HUES48 (cell line): ENCODE data around the gene GALNT17.
A peak's percentile ranks its signal among the peaks of the same experiment; 100 is the strongest.

Experiments used
- H3K27ac ChIP-seq: one replicate; pipeline ENCODE4 v1.7.0; 2013; ENCODE audit warnings: low read depth, low read length, inconsistent platforms
- H3K27me3 ChIP-seq: 2 replicates; pipeline ENCODE4 v1.6.1; 2013; ENCODE audit warnings: mild to moderate bottlenecking, low read length; ENCODE audit not compliant: control insufficient read depth, insufficient read depth
- H3K36me3 ChIP-seq: 2 replicates; pipeline ENCODE4 v1.6.1; 2013; ENCODE audit warnings: low read length; ENCODE audit not compliant: control insufficient read depth, insufficient read depth
- H3K4me1 ChIP-seq: 2 replicates; pipeline ENCODE4 v1.6.1; 2013; ENCODE audit warnings: mild to moderate bottlenecking, low read length; ENCODE audit not compliant: control insufficient read depth, insufficient read depth
- H3K4me3 ChIP-seq: 2 replicates; pipeline ENCODE4 v1.5.1; 2013; ENCODE audit warnings: mild to moderate bottlenecking, low read depth, low read length
- H3K9ac ChIP-seq: 2 replicates; pipeline ENCODE4 v1.6.1; 2013; ENCODE audit warnings: mild to moderate bottlenecking, low read depth, low read length, moderate library complexity
- H3K9me3 ChIP-seq: 2 replicates; pipeline ENCODE4 v1.6.1; 2013; ENCODE audit warnings: low read length; ENCODE audit not compliant: control insufficient read depth, insufficient read depth

The GALNT17 gene

DNA sequence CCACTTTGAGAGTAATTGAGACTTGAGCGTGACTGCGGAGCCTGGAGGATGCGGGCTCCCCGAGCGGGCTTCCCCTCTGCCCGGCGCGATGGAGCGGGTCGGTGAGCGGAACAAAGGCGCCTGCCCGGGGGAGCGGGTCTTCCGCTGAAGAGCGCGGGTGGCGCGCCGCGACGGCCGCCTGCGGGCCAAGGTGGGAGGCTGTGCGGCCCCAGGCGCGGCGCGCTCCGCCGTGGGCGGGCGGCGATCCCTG, at the start of gene GALNT17:
Gene GALNT17 (plus strand): TSS at position 18 of the 250 bp plus-strand sequence.
- Histone ChIP-seq H3K4me3 (peak within 1 kb of the TSS; percentile 81), H3K27ac (peak within 1 kb of the TSS; percentile 65), H3K27me3 (0 out of 2 replicates have a peak, but pooled peaks cover 4% of the 10 kb centered on the region), H3K4me1 (peaks cover 23% of the 10 kb centered on the region), H3K36me3 (peaks cover 6% of the 10 kb centered on the region; the same call in 1 of the 2 replicates), H3K9ac (peak within 1 kb of the TSS; percentile 39; the same call in 1 of the 2 replicates), H3K9me3 (no peaks in the 10 kb centered on the region)

DNA sequence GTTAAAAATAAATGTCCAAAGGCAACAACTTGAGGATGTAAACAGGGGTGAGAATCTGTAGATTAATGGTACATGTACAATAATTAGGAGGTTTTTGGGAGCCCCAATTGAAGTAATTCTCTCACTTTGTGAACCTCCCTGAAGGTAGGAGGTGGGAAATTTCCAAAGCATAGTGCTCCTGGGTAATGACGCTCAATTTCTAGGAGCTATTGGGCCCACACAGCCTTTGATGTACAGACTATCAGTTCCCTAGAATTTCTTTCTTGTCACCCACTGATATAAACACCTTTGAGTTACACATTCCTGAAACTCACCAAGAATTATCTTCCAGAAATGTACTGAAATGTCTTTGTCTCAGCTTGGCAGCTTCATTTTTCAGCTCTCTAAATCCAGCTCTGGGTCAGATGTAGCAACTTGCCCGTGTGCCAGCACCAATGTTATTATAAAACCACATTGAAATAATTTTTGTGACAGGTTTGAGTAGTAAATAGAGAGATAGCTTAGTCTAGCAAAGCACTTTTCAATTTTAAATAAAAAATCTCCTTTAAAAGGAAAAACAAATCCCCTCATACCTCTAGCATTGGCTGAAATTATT, 36.6 kb upstream of the GALNT17 start:
- no peaks in the 10 kb centered on the region for H3K36me3 ChIP-seq
- no peaks in the 10 kb centered on the region; the same call in 1 of the 2 replicates for H3K9me3 ChIP-seq
- no peak overlapping the region for H3K9ac ChIP-seq
- no peaks in the 10 kb centered on the region for H3K27me3 ChIP-seq
- H3K27ac ChIP-seq: no peak overlapping the region
- no peaks in the 10 kb centered on the region for H3K4me1 ChIP-seq
- H3K4me3 ChIP-seq: no peak overlapping the region

DNA sequence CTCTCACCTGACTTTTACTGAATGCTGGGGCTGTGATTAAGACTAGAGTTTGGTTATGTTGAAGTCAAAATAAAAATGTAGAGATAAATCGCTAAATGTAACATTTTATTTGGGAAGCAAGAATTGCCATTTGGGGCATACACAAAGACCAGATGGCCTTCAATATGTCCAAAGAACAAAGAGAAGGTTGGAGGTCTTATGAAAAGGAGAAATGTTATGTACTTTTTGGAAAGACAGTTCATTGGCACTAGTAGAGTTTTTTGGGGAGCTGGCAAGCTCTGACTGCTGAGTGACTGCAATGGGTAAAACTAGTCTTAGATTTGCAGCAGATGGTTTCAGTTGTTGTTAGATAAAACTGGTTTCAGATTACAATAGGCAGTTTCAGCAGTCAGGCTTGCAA, 35.6 kb upstream of the GALNT17 start:
- no peaks in the 10 kb centered on the region; the same call in 1 of the 2 replicates for H3K9me3 ChIP-seq
- no peaks in the 10 kb centered on the region for H3K27me3 ChIP-seq
- no peaks in the 10 kb centered on the region for H3K4me1 ChIP-seq
- no peak overlapping the region for H3K27ac ChIP-seq
- H3K36me3 ChIP-seq: no peaks in the 10 kb centered on the region
- no peak overlapping the region for H3K9ac ChIP-seq
- H3K4me3 ChIP-seq: no peak overlapping the region

DNA sequence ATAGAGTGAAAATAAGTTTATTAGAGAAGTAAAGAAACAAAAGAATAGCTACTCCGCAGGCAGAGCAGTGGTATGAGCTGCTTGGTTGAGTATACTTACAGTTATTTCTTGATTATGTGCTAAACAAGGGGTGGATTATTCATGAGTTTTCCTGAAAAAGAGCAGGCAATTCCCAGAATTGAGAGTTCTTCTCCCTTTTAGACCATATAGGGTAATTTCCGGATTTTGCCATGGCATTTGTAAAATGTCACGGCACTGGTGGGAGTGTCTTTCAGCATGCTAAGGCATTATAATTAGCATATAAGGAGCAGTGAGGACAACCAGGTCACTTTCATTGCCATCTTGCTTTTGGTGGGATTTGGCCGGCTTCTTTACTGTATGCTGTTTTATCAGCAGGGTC, 25.7 kb upstream of the GALNT17 start:
- Histone ChIP-seq H3K9ac (no peak overlapping the region), H3K4me1 (no peaks in the 10 kb centered on the region; the same call in 1 of the 2 replicates), H3K27ac (no peak overlapping the region), H3K36me3 (no peaks in the 10 kb centered on the region), H3K9me3 (no peaks in the 10 kb centered on the region), H3K27me3 (no peaks in the 10 kb centered on the region), H3K4me3 (no peak overlapping the region)

DNA sequence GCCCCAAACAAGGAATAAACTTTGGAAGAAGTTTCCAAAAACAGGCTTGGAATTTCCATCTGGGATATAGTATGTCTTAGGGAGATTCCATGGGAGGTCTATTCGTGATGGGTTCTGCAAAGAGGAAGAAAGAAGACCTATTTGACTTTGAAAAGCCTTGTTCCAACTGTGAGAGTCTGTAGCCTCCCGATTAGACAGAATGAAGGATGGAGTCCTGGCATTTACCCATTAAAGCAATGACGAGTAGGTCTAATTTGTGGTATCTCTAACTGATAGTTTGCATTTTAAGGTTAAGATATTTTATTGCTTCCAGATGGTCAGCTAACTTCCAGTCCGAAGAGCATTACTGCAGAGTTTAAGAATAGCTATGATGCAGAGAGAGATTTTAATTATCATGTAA, 19.5 kb upstream of the GALNT17 start:
- no peaks in the 10 kb centered on the region for H3K36me3 ChIP-seq
- no peak overlapping the region for H3K4me3 ChIP-seq
- H3K4me1 ChIP-seq: peaks cover 14% of the 10 kb centered on the region
- H3K9ac ChIP-seq: no peak overlapping the region
- H3K27me3 ChIP-seq: no peaks in the 10 kb centered on the region
- no peak overlapping the region for H3K27ac ChIP-seq
- H3K9me3 ChIP-seq: no peaks in the 10 kb centered on the region

DNA sequence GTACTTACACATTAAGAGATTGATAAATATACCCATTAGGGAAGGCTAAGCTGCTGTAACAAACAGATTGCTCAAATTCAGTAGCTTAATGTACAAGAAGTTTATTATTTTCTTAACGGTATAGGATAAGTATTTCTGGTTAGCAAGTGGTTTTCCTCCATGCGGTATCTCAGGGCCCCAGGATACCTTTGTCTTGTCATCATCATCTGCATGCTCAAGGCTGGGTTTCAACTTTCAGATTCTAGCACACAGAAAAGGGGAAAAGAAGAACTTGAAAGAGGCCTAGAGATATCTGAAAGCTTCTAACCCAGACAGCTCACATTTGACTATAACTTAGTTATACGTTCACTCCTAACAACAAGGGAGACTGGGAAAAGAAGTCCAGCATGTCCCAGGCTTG, 11.8 kb upstream of the GALNT17 start:
- Histone ChIP-seq H3K4me3 (no peak overlapping the region), H3K4me1 (no peaks in the 10 kb centered on the region), H3K9ac (no peak overlapping the region), H3K27me3 (no peaks in the 10 kb centered on the region), H3K27ac (no peak overlapping the region), H3K9me3 (no peaks in the 10 kb centered on the region), H3K36me3 (no peaks in the 10 kb centered on the region)

DNA sequence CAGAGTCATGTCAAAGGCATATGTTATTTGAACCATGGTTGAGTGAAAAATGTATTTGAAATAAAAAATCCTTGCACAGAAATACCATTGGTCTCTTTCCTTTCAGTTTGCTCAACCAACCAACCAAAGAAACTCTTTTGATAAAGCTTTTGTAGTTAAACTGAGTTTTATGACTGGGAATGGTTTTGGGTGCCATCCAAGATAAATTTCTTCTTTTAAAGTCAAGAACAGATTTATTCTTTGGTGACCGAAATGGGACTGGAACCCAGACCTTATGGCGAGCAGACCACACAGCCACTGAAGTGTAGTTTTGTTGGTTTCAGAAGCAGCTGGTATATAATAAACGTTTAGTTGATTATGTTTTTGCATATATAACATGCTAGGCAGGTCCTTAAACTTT, 2.8 kb upstream of the GALNT17 start:
- 0 out of 2 replicates have a peak, but pooled peaks cover 4% of the 10 kb centered on the region for H3K27me3 ChIP-seq
- peaks cover 18% of the 10 kb centered on the region for H3K4me1 ChIP-seq
- no peak overlapping the region for H3K4me3 ChIP-seq
- H3K9ac ChIP-seq: no peak overlapping the region
- no peaks in the 10 kb centered on the region for H3K36me3 ChIP-seq
- H3K9me3 ChIP-seq: no peaks in the 10 kb centered on the region
- no peak overlapping the region for H3K27ac ChIP-seq

DNA sequence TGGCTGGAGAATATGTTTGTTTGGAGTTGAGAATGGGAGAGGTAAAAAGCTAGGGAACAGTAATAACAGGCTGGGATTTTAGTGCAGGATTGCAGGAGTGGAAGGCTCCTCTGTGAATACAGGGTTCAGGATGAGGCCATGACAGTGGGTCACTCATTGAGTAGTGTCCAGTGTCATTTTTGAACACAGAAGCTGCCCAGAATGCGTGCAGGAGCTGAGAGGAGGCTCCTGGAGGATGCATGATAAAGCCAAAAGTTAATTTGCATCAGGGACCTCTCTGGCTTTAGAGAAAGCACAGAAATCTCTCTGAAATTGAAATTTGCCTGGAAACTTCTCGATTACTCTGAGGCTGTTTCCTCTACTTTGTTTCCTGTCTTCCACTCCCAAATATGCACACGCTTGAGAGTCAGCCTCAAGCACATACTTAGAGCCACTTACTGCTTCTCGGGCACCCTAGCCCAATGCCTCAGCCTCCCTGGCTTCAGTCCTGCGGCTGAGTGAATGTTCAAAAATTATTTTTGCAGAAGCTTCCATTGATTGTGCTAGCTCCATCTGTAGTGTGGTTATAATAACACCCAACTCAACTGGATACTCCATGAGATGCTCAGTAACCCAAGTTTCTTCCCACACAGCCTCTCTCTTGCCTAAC, 1.8 kb upstream of the GALNT17 start:
- no peaks in the 10 kb centered on the region for H3K9me3 ChIP-seq
- H3K27ac ChIP-seq: no peak overlapping the region
- no peak overlapping the region for H3K9ac ChIP-seq
- 0 out of 2 replicates have a peak, but pooled peaks cover 4% of the 10 kb centered on the region for H3K27me3 ChIP-seq
- 0 out of 2 replicates have a peak, but pooled peaks cover 2% of the 10 kb centered on the region for H3K36me3 ChIP-seq
- peak overlapping the region; percentile 81; the same call in 1 of the 2 replicates for H3K4me3 ChIP-seq
- H3K4me1 ChIP-seq: peaks cover 23% of the 10 kb centered on the region

DNA sequence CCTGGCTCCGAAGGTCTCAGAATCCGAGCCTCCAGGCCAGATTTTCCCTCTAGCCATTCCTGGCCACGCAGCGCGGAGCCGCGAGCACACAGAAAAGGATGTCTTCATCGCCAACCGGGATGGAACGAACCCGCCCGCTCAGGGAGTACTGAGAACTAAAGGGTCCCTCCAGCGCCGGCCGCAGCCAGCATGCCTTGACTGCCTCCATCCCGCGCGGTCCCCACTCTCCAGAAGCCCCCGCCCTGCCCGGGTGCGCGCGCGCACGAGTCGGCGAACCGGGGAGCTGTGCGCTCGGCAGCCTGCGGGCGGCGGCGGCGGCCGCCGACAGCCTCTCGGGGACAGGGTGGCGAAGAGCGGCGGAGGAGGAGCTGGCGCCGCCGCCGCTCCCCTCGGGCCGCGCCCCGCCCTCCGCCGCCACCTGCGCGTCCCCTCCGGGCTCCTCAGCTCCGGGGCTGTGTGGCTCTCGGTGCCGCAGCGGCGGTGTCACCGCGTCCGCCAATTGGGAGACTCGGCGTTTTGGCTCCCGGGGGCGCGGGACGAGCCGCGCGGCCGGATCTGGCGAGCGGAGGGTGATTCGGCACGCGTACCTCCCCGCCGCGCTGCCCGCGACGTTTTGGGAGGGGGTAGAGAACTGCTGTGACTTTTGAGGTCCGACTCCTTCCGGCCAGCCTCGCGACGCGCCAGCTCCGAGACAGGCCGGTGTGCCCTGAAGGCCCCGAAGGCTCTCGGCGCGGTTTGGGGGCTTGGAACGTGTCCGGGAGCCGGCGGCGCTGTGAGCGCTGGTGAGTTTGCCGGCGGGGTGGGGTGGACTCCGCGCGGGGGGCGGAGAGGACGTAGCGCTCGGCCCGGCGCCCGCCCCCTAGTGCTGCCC, 453 bp upstream of the GALNT17 start:
- H3K27me3 ChIP-seq: 0 out of 2 replicates have a peak, but pooled peaks cover 4% of the 10 kb centered on the region
- H3K9ac ChIP-seq: peak overlapping the region; percentile 39; the same call in 1 of the 2 replicates
- H3K27ac ChIP-seq: peak overlapping the region; percentile 65
- H3K36me3 ChIP-seq: peaks cover 6% of the 10 kb centered on the region; the same call in 1 of the 2 replicates
- peaks cover 23% of the 10 kb centered on the region for H3K4me1 ChIP-seq
- H3K9me3 ChIP-seq: no peaks in the 10 kb centered on the region
- H3K4me3 ChIP-seq: peak overlapping the region; percentile 81

DNA sequence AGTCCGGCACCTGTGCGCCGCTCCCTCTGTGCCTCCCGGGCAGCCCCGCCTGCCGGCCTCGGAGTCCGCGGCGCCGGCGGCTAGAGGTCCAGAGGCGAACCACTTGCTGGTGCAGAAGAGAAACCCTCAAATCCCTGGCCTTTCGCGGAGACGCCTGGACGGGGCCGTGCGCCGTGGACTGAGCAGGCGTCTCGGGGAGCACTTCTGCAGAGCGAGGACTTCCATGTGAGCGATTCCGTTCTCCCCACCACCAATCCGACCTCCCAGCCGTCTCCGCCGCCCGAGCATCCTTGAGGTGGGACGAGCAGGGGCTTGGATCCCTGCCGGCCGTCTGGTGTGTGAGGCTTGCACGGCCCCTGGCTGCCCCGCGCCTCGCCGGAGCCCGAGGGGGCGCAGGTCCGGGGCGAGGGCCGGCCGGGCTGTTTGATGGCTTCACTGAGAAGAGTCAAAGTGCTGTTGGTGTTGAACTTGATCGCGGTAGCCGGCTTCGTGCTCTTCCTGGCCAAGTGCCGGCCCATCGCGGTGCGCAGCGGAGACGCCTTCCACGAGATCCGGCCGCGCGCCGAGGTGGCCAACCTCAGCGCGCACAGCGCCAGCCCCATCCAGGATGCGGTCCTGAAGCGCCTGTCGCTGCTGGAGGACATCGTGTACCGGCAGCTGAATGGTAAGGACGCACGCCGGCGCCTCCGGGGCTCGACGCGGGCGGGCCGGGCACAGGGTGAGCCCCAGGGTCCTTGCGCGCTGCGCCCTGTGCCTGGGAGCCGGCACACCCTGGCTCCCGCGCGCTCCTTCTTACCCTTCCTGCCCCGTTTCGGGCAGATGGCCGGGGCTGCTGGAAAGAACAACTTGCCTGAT, 660 bp downstream of the GALNT17 start:
- Histone ChIP-seq H3K27me3 (0 out of 2 replicates have a peak, but pooled peaks cover 4% of the 10 kb centered on the region), H3K36me3 (peaks cover 9% of the 10 kb centered on the region; the same call in 1 of the 2 replicates), H3K4me1 (peaks cover 23% of the 10 kb centered on the region), H3K4me3 (peak overlapping the region; percentile 81), H3K9me3 (no peaks in the 10 kb centered on the region), H3K27ac (no peak overlapping the region), H3K9ac (peak overlapping the region; percentile 39; the same call in 1 of the 2 replicates)
